ENCODE results near the gene CACNA2D4.

DNA sequence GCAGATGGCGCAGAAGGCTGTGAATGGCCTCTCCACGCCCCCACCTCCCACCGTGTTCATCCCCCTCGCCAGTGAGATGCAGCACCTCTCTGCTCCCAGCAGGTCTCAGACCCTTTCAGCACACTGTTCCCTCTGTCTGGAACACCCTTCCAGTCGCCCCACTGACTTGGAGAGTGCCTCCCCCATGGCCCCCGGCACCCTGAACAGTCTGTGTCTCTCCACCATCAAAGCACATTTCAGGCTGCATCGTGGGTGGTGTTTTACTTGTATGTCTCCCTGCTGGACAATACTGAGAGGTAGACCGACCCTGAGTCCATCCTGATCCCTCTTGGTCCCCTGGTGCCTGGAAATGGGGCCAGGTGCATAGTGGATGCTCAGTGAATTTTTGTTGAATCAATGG is 34.9 kb downstream of the CACNA2D4 start:
- no peak for TF ChIP-seq CTCF (conservative IDR thresholded peaks at IDR 0.05 in 1 of 2, IDR thresholded peaks at IDR 0.05 in 1 of 2; ENCODE audit: low read depth in 1 of 2, low read length in 2 of 2)
- TF ChIP-seq EZH2 (IDR thresholded peaks at IDR 0.05; ENCODE audit: low read length, missing control alignments), result no peak
